GM13976 (cell line): ENCODE results near the gene HLA-DQA1.

Experiments used
- DNase-seq: peaks from one replicate; pipeline ENCODE4 v3.0.0; 2012; ENCODE audit warnings: low spot score
- CTCF ChIP-seq: IDR thresholded peaks from 2 replicates; pipeline ENCODE4 v1.5.1; 2012; ENCODE audit warnings: borderline replicate concordance, mild to moderate bottlenecking; ENCODE audit not compliant: insufficient read depth; ENCODE audit errors: extremely low read depth, missing control alignments, control extremely low read depth
- in situ Hi-C: fragments of 300-500 bp; cut with MboI; formaldehyde crosslinking; loops from one replicate; pipeline ENCODE4 v1.12.0; 2022; ENCODE audit warnings: low sequenced_read_pairs, mixed read lengths, inconsistent platforms; ENCODE audit not compliant: unreplicated experiment

Gene HLA-DQA1

DNA sequence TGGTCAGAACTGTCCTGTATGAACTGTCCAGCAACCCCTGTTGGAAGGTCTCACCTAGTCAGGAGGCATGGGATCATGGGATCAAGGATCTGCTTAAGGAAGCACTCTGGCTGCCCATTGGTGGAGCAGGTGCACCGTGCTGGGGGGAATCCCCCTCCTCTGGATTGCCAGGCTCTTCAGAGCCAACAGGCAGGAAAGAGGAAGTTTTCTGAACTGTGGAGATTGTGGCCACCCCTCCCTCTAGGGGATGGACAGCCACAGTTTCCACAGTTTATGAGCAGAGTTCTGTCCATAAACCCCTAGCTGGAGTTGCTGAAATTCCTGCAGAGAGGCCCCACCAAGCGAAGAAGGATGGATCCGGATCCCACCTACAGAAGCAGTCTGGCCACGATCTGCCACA lies 42.3 kb downstream of the HLA-DQA1 start:
- no peak for DNase-seq
- in situ Hi-C loops: no loop called here
- no peak for TF ChIP-seq CTCF

DNA sequence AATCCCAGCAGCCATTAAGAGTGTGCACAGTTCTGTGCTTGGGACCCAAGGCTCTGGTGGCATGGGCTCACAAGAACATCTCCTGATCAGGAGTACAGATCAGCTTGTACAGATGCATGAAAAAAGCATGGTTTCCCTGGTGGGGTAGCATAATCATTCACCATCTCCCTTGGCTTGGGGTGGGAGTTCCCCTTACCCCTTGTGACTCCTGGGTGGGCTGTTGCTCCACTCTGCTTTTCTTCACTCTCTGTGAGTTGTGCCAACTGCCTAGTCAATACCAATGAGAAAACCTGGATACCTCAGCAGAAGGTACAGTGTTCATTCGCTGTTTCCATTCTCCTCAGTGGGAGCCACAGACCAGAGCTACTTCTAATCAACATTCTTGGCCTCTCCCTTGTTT lies 42.8 kb downstream of the HLA-DQA1 start:
- no peak for TF ChIP-seq CTCF
- DNase-seq: no peak
- in situ Hi-C loops: no loop called here

- TF ChIP-seq CTCF: no peak
- in situ Hi-C loops: no loop called here
- no peak for DNase-seq
Measured at GRCh38 chr6:32684246-32684645, 47.0 kb downstream of the HLA-DQA1 start.

DNA sequence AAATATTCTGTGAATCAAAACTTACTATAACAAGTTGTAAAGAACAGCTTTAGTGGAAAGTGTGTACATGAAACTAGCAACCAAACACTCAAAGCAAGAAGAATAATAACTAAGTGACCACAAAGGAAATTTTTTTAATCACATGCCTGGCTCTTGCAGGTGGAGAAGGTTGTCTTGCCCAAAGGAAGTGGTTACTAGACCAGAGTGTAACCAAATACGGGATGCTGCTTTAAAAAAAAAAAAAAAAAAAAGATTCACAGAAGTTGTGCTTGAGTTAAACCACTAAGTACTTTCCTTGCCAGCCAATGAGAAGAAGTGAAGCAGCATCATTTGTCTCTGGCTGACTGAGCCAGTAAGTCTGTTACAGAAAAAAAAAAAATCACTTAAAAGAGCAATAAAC lies 48.4 kb downstream of the HLA-DQA1 start:
- peak; percentile 61 for DNase-seq
- TF ChIP-seq CTCF: no peak
- in situ Hi-C loops: no loop called here

DNA sequence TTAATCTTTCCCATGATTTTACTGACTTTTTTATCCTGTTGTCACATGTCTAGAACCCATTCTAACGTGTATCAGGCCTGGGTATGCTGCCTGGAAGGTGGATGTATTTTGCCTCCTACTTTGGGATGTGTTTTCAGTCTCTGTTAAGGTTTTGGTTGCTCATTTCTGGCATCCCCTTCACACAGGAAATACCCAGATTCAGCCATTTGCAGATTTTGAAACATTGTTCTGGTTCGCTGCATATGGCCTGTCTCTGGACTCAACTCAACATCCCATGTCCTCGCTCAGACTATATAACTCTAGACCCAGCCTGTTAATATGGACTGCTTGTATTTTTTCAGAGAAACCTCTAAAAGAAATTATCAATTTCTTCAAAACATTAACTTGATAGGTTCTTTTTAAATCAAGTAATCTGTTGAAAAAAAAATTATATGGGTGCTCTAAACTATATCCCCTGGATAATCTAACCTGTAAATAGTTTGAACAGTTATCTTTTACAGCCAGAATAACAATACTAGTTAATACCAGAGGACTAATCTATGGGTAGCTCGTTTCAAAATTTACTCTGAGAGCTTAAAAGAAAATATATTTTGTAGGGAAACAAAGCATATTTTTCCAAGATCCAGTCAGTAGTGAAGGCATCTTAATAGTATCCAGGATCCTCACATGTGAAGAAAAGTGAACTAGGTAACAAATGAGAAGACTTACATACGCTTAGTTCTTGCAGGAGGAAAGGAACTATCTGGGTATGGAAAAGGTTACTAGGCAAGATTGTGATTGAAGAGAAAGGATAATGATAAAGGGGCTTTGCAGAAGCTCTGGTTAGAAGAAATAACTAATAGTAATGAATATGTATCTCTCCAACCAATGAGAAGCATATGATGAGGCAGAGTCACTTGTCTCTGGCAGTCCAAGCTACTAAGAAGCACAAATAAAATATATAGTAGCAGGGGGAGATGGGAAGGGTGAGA lies 52.6 kb downstream of the HLA-DQA1 start:
- peak; percentile 48 for DNase-seq
- in situ Hi-C loops: no loop called here
- TF ChIP-seq CTCF: no peak

DNA sequence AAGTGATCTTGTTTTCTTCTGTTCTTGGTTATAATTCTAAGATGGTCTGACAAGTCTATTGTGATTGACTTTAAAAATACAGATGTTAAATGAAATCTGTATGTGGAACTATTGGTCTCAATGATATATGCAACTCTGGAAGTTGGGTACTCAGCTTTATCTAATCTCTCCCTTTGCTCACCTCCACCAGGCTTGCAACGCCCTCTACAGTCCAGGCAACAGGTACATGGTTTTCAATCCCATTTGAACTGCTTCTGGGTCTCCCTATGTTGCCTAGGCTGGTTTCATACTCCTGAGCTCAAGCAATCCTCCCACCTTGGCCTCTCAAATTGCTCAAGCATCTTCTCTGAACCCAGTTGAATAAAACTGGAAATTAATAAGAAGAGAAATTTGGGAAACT lies 54.8 kb downstream of the HLA-DQA1 start:
- DNase-seq: peak; percentile 45
- in situ Hi-C loops: no loop called here
- TF ChIP-seq CTCF: peak; percentile 44
